WTC11 (cell line): ENCODE measurements around the gene PRPH. TPM values are rescaled to one million over a fixed set of nuclear protein-coding genes. Genes with fewer than 3 reads are reported as not detected.

ENCODE experiments used
- ATAC-seq: fragments of 200-7000 bp; cut with Tn5 transposase; 2 replicates; pipeline ENCODE4 v1.10.0; 2021; ENCODE audit warnings: mild to moderate bottlenecking, moderate library complexity
- CTCF ChIA-PET: fragments of 300-600 bp; sonication (Branson Sonifier 250); formaldehyde crosslinking; loops from one replicate; lab custom pipeline; 2021; ENCODE audit warnings: antibody characterized with exemption; lab: Charles Lee
- POLR2A ChIA-PET: fragments of 350-600 bp; sonication (Branson Sonifier 250); formaldehyde crosslinking; loops from one replicate; lab custom pipeline; 2021; ENCODE audit warnings: antibody characterized with exemption; lab: Charles Lee
- DNase-seq: peaks from one replicate; pipeline ENCODE4 v3.0.0; 2021; ENCODE audit warnings: low spot score
- H3K27ac Mint-ChIP-seq: 2 replicates; pipeline ENCODE4 v1.8.0; 2021; ENCODE audit warnings: mixed read lengths
- H3K27me3 Mint-ChIP-seq: 2 replicates; pipeline ENCODE4 v1.8.0; 2021; ENCODE audit warnings: low read depth, mild to moderate bottlenecking, moderate library complexity, mixed read lengths
- H3K36me3 Mint-ChIP-seq: 2 replicates; pipeline ENCODE4 v1.8.0; 2021; ENCODE audit warnings: mixed read lengths
- H3K4me1 Mint-ChIP-seq: 2 replicates; pipeline ENCODE4 v1.8.0; 2022; ENCODE audit warnings: mixed read lengths
- H3K4me3 Mint-ChIP-seq: 2 replicates; pipeline ENCODE4 v1.8.0; 2021; ENCODE audit warnings: mild to moderate bottlenecking, moderate library complexity, mixed read lengths
- H3K9me3 Mint-ChIP-seq: 2 replicates; pipeline ENCODE4 v1.8.0; 2021; ENCODE audit warnings: mixed read lengths
- ATF1 ChIP-seq: sonication (generic); formaldehyde crosslinking; IDR thresholded peaks from 2 replicates; pipeline ENCODE4 v1.8.1; 2023; ENCODE audit warnings: mild to moderate bottlenecking, moderate library complexity, missing genetic modification reagents
- ATF3 ChIP-seq: sonication (generic); formaldehyde crosslinking; conservative IDR thresholded peaks from 2 replicates; pipeline ENCODE4 v1.8.1; 2022; ENCODE audit warnings: mild to moderate bottlenecking, missing genetic modification reagents
- CREM ChIP-seq: sonication (generic); formaldehyde crosslinking; IDR thresholded peaks from 2 replicates; pipeline ENCODE4 v1.8.1; 2022; ENCODE audit warnings: mild to moderate bottlenecking, missing genetic modification reagents, moderate library complexity
- CTCF ChIP-seq: fragments of 200-600 bp; IDR thresholded peaks from 2 replicates; pipeline ENCODE4 v1.8.0; 2022; ENCODE audit warnings: antibody characterized with exemption
- ELF4 ChIP-seq: sonication (generic); formaldehyde crosslinking; IDR thresholded peaks from 2 replicates; pipeline ENCODE4 v1.8.1; 2022; ENCODE audit warnings: low read depth, mild to moderate bottlenecking, moderate library complexity, missing genetic modification reagents
- GABPB1 ChIP-seq: sonication (generic); formaldehyde crosslinking; IDR thresholded peaks from 2 replicates; pipeline ENCODE4 v1.8.1; 2023; ENCODE audit warnings: mild to moderate bottlenecking, missing genetic modification reagents
- HMGXB4 ChIP-seq: sonication (generic); formaldehyde crosslinking; IDR thresholded peaks from 2 replicates; pipeline ENCODE4 v1.8.1; 2023; ENCODE audit warnings: mild to moderate bottlenecking, moderate library complexity, missing genetic modification reagents
- NFE2L1 ChIP-seq: sonication (generic); formaldehyde crosslinking; IDR thresholded peaks from 2 replicates; pipeline ENCODE4 v1.8.1; 2023; ENCODE audit warnings: missing genetic modification reagents
- RELA ChIP-seq: sonication (generic); formaldehyde crosslinking; IDR thresholded peaks from 2 replicates; pipeline ENCODE4 v1.8.1; 2022; ENCODE audit warnings: missing genetic modification reagents, mild to moderate bottlenecking, borderline replicate concordance
- SP1 ChIP-seq: sonication (generic); formaldehyde crosslinking; conservative IDR thresholded peaks from 2 replicates; pipeline ENCODE4 v1.8.1; 2022; ENCODE audit warnings: missing genetic modification reagents
- TEAD1 ChIP-seq: sonication (generic); formaldehyde crosslinking; IDR thresholded peaks from 2 replicates; pipeline ENCODE4 v1.8.0; 2022; ENCODE audit warnings: mild to moderate bottlenecking, missing genetic modification reagents
- ZNF138 ChIP-seq: sonication (generic); formaldehyde crosslinking; conservative IDR thresholded peaks from 2 replicates; pipeline ENCODE4 v1.8.1; 2022; ENCODE audit warnings: mild to moderate bottlenecking, moderate library complexity, missing genetic modification reagents
- ZNF232 ChIP-seq: sonication (generic); formaldehyde crosslinking; IDR thresholded peaks from 2 replicates; pipeline ENCODE4 v1.8.0; 2022; ENCODE audit warnings: mild to moderate bottlenecking, missing genetic modification reagents
- ZNF512 ChIP-seq: sonication (generic); formaldehyde crosslinking; IDR thresholded peaks from 2 replicates; pipeline ENCODE4 v1.8.1; 2022; ENCODE audit warnings: missing genetic modification reagents, borderline replicate concordance
- ZNF671 ChIP-seq: fragments of 250-450 bp; sonication (Bioruptor Pico); IDR thresholded peaks from 2 replicates; pipeline ENCODE4 v1.8.0; 2021; ENCODE audit warnings: mild to moderate bottlenecking
- total RNA-seq: library from RNA; stranded (reverse); gene quantifications from 3 replicates; pipeline ENCODE4 v1.2.3, GENCODE V29; 2021
- TF ChIP-seq, protein P1 (sequence below): fragments of 250-450 bp; sonication (Bioruptor Pico); conservative IDR thresholded peaks from 2 replicates; pipeline ENCODE4 v1.9.0; 2021; ENCODE audit warnings: mild to moderate bottlenecking
- TF ChIP-seq, protein P2 (sequence below): sonication (generic); formaldehyde crosslinking; IDR thresholded peaks from 2 replicates; pipeline ENCODE4 v1.8.1; 2023; ENCODE audit warnings: mild to moderate bottlenecking, missing genetic modification reagents, moderate library complexity
- TF ChIP-seq, protein P3 (sequence below): sonication (generic); formaldehyde crosslinking; IDR thresholded peaks from 2 replicates; pipeline ENCODE4 v1.8.1; 2022; ENCODE audit warnings: mild to moderate bottlenecking, moderate library complexity, missing genetic modification reagents
- TF ChIP-seq, protein P4 (sequence below): fragments of 250-450 bp; sonication (Bioruptor Pico); IDR thresholded peaks from 2 replicates; pipeline ENCODE4 v1.9.0; 2021; ENCODE audit warnings: moderate library complexity, mild to moderate bottlenecking, inconsistent platforms, borderline replicate concordance

Gene PRPH
- total RNA-seq, 1 experiment from 2014 or later: 2.4 TPM

GRCh38 chr12:49336645-49337584, 42.0 kb downstream of the PRPH start, which contains the start of gene C1QL4:
TSS of gene C1QL4 (minus strand) at chr12:49337188. CDS start at chr12:49336477, 711 bp downstream.
- Mint-ChIP-seq H3K9me3 (no peaks in the 10 kb centered on the region), H3K36me3 (no peaks in the 10 kb centered on the region; the same call in 1 of the 2 replicates), H3K4me1 (peaks cover 56% of the 10 kb centered on the region), H3K27ac (no peak within 1 kb of the TSS), H3K4me3 (peak within 1 kb of the TSS; percentile 70), H3K27me3 (peaks cover 99% of the 10 kb centered on the region)
- TF ChIP-seq NFE2L1: no peak
- TF ChIP-seq CREM (CRISPR knock-in tag): no peak
- TF ChIP-seq ZNF512 (CRISPR knock-in tag): no peak
- TF ChIP-seq, protein P1, sequence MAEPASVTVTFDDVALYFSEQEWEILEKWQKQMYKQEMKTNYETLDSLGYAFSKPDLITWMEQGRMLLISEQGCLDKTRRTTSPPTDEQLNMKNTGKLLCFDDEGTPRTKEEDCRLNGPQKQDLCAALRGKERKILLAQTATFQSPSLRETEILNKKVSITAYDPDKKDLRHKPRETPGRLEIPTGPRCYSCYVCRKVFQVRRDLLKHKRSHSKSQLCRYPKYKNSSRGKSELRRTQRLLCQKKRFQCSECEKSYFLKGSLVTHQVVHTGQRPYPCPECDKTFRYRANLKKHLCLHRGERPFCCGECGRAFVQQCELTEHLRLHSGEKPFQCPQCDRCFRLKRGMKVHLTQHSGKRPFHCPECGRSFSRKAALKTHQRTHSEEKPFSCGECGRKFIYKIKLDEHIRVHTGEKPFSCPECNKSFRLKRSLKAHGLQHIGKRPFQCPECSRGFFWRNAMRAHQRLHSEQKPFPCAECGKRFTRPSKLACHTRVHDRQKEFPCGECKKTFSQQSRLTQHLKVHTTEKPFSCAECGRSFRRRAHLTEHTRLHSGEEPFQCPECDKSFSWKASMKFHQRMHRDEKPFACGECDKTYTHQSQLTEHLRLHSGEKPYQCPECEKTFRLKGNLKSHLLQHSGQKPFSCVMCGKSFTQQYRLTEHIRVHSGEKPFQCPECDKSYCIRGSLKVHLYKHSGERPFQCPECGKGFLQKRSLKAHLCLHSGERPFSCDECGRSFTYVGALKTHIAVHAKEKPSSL (CRISPR knock-in tag): no peak
- peak; percentile 36; the same call in 1 of the 2 replicates for TF ChIP-seq HMGXB4 (CRISPR knock-in tag)
- no peak for TF ChIP-seq ELF4 (CRISPR knock-in tag)
- TF ChIP-seq, protein P2, sequence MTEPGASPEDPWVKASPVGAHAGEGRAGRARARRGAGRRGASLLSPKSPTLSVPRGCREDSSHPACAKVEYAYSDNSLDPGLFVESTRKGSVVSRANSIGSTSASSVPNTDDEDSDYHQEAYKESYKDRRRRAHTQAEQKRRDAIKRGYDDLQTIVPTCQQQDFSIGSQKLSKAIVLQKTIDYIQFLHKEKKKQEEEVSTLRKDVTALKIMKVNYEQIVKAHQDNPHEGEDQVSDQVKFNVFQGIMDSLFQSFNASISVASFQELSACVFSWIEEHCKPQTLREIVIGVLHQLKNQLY: no peak
- 0 out of 2 replicates have a peak, but pooled peaks have one; percentile 45 for TF ChIP-seq TEAD1
- TF ChIP-seq ATF3 (CRISPR knock-in tag): no peak
- no peak for TF ChIP-seq ZNF671 (CRISPR knock-in tag)
- TF ChIP-seq, protein P3, sequence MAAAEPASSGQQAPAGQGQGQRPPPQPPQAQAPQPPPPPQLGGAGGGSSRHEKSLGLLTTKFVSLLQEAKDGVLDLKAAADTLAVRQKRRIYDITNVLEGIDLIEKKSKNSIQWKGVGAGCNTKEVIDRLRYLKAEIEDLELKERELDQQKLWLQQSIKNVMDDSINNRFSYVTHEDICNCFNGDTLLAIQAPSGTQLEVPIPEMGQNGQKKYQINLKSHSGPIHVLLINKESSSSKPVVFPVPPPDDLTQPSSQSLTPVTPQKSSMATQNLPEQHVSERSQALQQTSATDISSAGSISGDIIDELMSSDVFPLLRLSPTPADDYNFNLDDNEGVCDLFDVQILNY: 0 out of 2 replicates have a peak, but pooled peaks have one; percentile 52
- TF ChIP-seq CTCF: peak; percentile 97
- TF ChIP-seq SP1: peak; percentile 75
- no peak for TF ChIP-seq ZNF138 (CRISPR knock-in tag)
- TF ChIP-seq ATF1 (CRISPR knock-in tag): no peak
- TF ChIP-seq RELA (CRISPR knock-in tag): no peak
- TF ChIP-seq, protein P4, sequence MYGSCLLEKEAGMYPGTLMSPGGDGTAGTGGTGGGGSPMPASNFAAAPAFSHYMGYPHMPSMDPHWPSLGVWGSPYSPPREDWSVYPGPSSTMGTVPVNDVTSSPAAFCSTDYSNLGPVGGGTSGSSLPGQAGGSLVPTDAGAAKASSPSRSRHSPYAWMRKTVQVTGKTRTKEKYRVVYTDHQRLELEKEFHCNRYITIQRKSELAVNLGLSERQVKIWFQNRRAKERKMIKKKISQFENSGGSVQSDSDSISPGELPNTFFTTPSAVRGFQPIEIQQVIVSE (CRISPR knock-in tag): no peak
- no peak for TF ChIP-seq GABPB1 (CRISPR knock-in tag)
- no peak for TF ChIP-seq ZNF232
- peak; percentile 93 for DNase-seq
- ChIA-PET CTCF (interaction anchor here (0.5 to 6.1 kb wide), 12 partner anchors 11 to 340 kb away, joined by 3 to 112 read pairs (median 12); partner anchors contain the start of genes DNAJC22, PRPH, SPATS2 and TROAP), POLR2A (interaction anchor here (1.1 to 2.1 kb wide), 2 partner anchors 11 to 30 kb away, joined by 3 to 8 read pairs; partner anchors contain the start of gene SPATS2)
- peak; percentile 55 for ATAC-seq
